ENCODE measurements around the gene UBQLN1. TPM values are rescaled to one million over a fixed set of nuclear protein-coding genes. Genes with fewer than 3 reads are reported as not detected.

Gene UBQLN1
- total RNA-seq, 2 donors from 2014 or later, result 114 to 119 TPM

- TF ChIP-seq CTCF (conservative IDR thresholded peaks at IDR 0.05), result no peak
- H3K27ac Mint-ChIP-seq, result no peak overlapping the region
- Histone ChIP-seq H3K4me3 (ENCODE audit: low read length) (no peak overlapping the region), H3K9me3 (ENCODE audit: control insufficient read depth, low read length) (no peaks in the 10 kb centered on the region), H3K9ac (ENCODE audit: extremely low read depth, low read length, poor library complexity, severe bottlenecking) (no peak overlapping the region), H3K27me3 (ENCODE audit: control insufficient read depth, insufficient read depth, low read length, poor library complexity, severe bottlenecking) (no peaks in the 10 kb centered on the region), H3K27ac (ENCODE audit: low read depth, low read length) (no peak overlapping the region), H3K36me3 (ENCODE audit: control insufficient read depth, insufficient read depth, low read length) (no peaks in the 10 kb centered on the region), H3K4me1 (ENCODE audit: control insufficient read depth, insufficient read depth, low read length) (no peaks in the 10 kb centered on the region)
- no peak overlapping the region for H3K4me3 Mint-ChIP-seq
- H3K4me1 Mint-ChIP-seq, result peaks cover 17% of the 10 kb centered on the region
- H3K9me3 Mint-ChIP-seq, result no peaks in the 10 kb centered on the region
- DNase-seq, result no peak
- no peaks in the 10 kb centered on the region for H3K27me3 Mint-ChIP-seq (ENCODE audit: insufficient read depth)
- 86 to 92% methylated on average over 7 of the region's 7 CpGs for WGBS, 2 experiments (ENCODE audit: insufficient coverage in 1 of 2, insufficient read length in 1 of 2)
- H3K36me3 Mint-ChIP-seq (ENCODE audit: low read depth), result peaks cover 7% of the 10 kb centered on the region
These were observed 78.2 kb downstream of the UBQLN1 start for GRCh38 chr9:83629433-83630104.

GRCh38 chr9:83628540-83628939 lies 79.2 kb downstream of the UBQLN1 start:
- TF ChIP-seq CTCF (conservative IDR thresholded peaks at IDR 0.05), result no peak
- H3K9me3 Mint-ChIP-seq, result no peaks in the 10 kb centered on the region
- no peak overlapping the region for H3K27ac ChIP-seq (ENCODE audit: low read depth, low read length)
- peaks cover 23% of the 10 kb centered on the region for H3K4me1 Mint-ChIP-seq
- H3K9ac ChIP-seq (ENCODE audit: extremely low read depth, low read length, poor library complexity, severe bottlenecking), result no peak overlapping the region
- H3K36me3 Mint-ChIP-seq (ENCODE audit: low read depth), result peaks cover 7% of the 10 kb centered on the region
- peaks cover 5% of the 10 kb centered on the region for H3K4me1 ChIP-seq (ENCODE audit: control insufficient read depth, insufficient read depth, low read length)
- H3K36me3 ChIP-seq (ENCODE audit: control insufficient read depth, insufficient read depth, low read length), result no peaks in the 10 kb centered on the region
- H3K27me3 Mint-ChIP-seq (ENCODE audit: insufficient read depth), result no peaks in the 10 kb centered on the region
- 94 to 97% methylated on average over 3 to 5 of the region's 5 CpGs for WGBS, 2 experiments (ENCODE audit: insufficient coverage in 1 of 2, insufficient read length in 1 of 2)
- no peak overlapping the region for H3K4me3 ChIP-seq (ENCODE audit: low read length)
- DNase-seq, result no peak
- H3K27ac Mint-ChIP-seq, result no peak overlapping the region
- no peaks in the 10 kb centered on the region for H3K9me3 ChIP-seq (ENCODE audit: control insufficient read depth, low read length)
- no peaks in the 10 kb centered on the region for H3K27me3 ChIP-seq (ENCODE audit: control insufficient read depth, insufficient read depth, low read length, poor library complexity, severe bottlenecking)
- H3K4me3 Mint-ChIP-seq, result no peak overlapping the region

- no peak overlapping the region for H3K4me3 ChIP-seq (ENCODE audit: low read length)
- peaks cover 3% of the 10 kb centered on the region for H3K27me3 Mint-ChIP-seq (ENCODE audit: insufficient read depth)
- peaks cover 5% of the 10 kb centered on the region for H3K36me3 Mint-ChIP-seq (ENCODE audit: low read depth)
- no peak overlapping the region for H3K9ac ChIP-seq (ENCODE audit: extremely low read depth, low read length, poor library complexity, severe bottlenecking)
- no peak for DNase-seq
- no peaks in the 10 kb centered on the region for H3K36me3 ChIP-seq (ENCODE audit: control insufficient read depth, insufficient read depth, low read length)
- no peak overlapping the region for H3K4me3 Mint-ChIP-seq
- H3K27ac Mint-ChIP-seq, result no peak overlapping the region
- peaks cover 5% of the 10 kb centered on the region for H3K4me1 ChIP-seq (ENCODE audit: control insufficient read depth, insufficient read depth, low read length)
- WGBS, 2 experiments (ENCODE audit: insufficient coverage in 1 of 2, insufficient read length in 1 of 2), result 94 to 100% methylated on average over 3 of the region's 3 CpGs
- no peaks in the 10 kb centered on the region for H3K9me3 Mint-ChIP-seq
- H3K4me1 Mint-ChIP-seq, result peaks cover 20% of the 10 kb centered on the region
- H3K27ac ChIP-seq (ENCODE audit: low read depth, low read length), result no peak overlapping the region
- H3K9me3 ChIP-seq (ENCODE audit: control insufficient read depth, low read length), result no peaks in the 10 kb centered on the region
- H3K27me3 ChIP-seq (ENCODE audit: control insufficient read depth, insufficient read depth, low read length, poor library complexity, severe bottlenecking), result no peaks in the 10 kb centered on the region
- TF ChIP-seq CTCF (conservative IDR thresholded peaks at IDR 0.05), result no peak
These were observed 82.6 kb downstream of the UBQLN1 start for GRCh38 chr9:83625178-83625577.

All from endodermal cell (in vitro differentiated cells).